MCF 10A (cell line): ENCODE results near the gene GRIK3. TPM values are rescaled to one million over a fixed set of nuclear protein-coding genes. Genes with fewer than 3 reads are reported as not detected.

Experiments
- BruUV-seq: library from RNA; stranded (reverse); fragments of 400-500 nt; replicated peaks from 2 replicates; lab custom pipeline; 2021; lab: Mats Ljungman, UMichigan
- CTCF ChIA-PET: fragments of 300-600 bp; sonication (Branson Sonifier 250); formaldehyde crosslinking; extraction: SDS; loops from one replicate; lab custom pipeline; 2021; ENCODE audit warnings: antibody characterized with exemption, inconsistent platforms; lab: Yijun Ruan, JAX
- POLR2A ChIA-PET: fragments of 300-600, 350-650 bp; sonication (Branson Sonifier 250); formaldehyde crosslinking; extraction: SDS; loops from one replicate; lab custom pipeline; 2020; ENCODE audit warnings: antibody characterized with exemption, inconsistent platforms; lab: Yijun Ruan, JAX
- DNase-seq: peaks from one replicate; pipeline ENCODE4 v3.0.0-alpha.2; 2018; ENCODE audit not compliant: unreplicated experiment
- H3K27ac Mint-ChIP-seq: one replicate; pipeline ENCODE4 v1.8.0; 2022; ENCODE audit warnings: mild to moderate bottlenecking, low read depth, mixed read lengths; ENCODE audit not compliant: unreplicated experiment
- H3K27me3 Mint-ChIP-seq: one replicate; pipeline ENCODE4 v1.8.0; 2022; ENCODE audit warnings: mixed read lengths; ENCODE audit not compliant: insufficient read depth, unreplicated experiment
- H3K36me3 Mint-ChIP-seq: one replicate; pipeline ENCODE4 v1.8.0; 2022; ENCODE audit warnings: mild to moderate bottlenecking, moderate library complexity, mixed read lengths; ENCODE audit not compliant: insufficient read depth, unreplicated experiment
- H3K4me1 Mint-ChIP-seq: one replicate; pipeline ENCODE4 v1.8.0; 2022; ENCODE audit warnings: mixed read lengths; ENCODE audit not compliant: insufficient read depth, unreplicated experiment
- H3K4me3 Mint-ChIP-seq: one replicate; pipeline ENCODE4 v1.8.0; 2022; ENCODE audit warnings: mild to moderate bottlenecking, moderate library complexity, mixed read lengths; ENCODE audit not compliant: unreplicated experiment
- H3K9me3 Mint-ChIP-seq: one replicate; pipeline ENCODE4 v1.8.0; 2022; ENCODE audit warnings: mixed read lengths; ENCODE audit not compliant: unreplicated experiment
- intact Hi-C: fragments of 100-400 bp; cut with micrococcal nuclease; formaldehyde crosslinking; loops from 2 replicates; pipeline ENCODE4 v1.14.1; 2022
- total RNA-seq: library from RNA; stranded (reverse); gene quantifications from 2 replicates; pipeline ENCODE4 v1.2.3, GENCODE V29; 2022
- TF ChIP-seq, protein P1 (sequence below): fragments of 200-600 bp; IDR thresholded peaks from one replicate; pipeline ENCODE4 v1.8.0; 2022; ENCODE audit warnings: antibody characterized with exemption, mild to moderate bottlenecking; ENCODE audit not compliant: unreplicated experiment

GRIK3 gene
- total RNA-seq, 1 experiment from 2014 or later: not detected

DNA sequence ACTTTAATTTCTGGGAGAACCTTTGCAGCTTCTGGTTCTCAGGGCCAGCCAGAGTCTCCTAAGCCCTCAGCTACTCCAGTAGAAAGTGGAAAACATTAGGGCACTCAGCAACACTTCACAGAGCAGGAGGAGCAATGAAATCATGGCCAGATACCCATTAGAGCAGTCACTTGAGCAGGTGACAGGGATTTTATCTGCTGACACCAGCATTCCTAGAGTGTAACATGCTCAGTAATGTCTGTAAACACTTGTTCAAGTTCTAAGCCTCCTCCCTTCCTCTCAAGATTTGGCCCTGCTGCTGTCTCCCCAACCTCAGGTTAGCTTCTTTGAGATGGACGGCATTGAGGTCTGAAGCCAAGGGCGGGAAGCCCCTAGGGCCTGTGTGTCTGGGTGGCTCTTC is 218.0 kb downstream of the GRIK3 start:
- ChIA-PET CTCF (no interaction called here), POLR2A (no interaction called here)
- Mint-ChIP-seq H3K4me1 (no peaks in the 10 kb centered on the region), H3K36me3 (no peaks in the 10 kb centered on the region), H3K27ac (no peak overlapping the region), H3K4me3 (no peak overlapping the region), H3K27me3 (peaks cover 25% of the 10 kb centered on the region), H3K9me3 (no peaks in the 10 kb centered on the region)
- no peak for DNase-seq
- TF ChIP-seq, protein P1, sequence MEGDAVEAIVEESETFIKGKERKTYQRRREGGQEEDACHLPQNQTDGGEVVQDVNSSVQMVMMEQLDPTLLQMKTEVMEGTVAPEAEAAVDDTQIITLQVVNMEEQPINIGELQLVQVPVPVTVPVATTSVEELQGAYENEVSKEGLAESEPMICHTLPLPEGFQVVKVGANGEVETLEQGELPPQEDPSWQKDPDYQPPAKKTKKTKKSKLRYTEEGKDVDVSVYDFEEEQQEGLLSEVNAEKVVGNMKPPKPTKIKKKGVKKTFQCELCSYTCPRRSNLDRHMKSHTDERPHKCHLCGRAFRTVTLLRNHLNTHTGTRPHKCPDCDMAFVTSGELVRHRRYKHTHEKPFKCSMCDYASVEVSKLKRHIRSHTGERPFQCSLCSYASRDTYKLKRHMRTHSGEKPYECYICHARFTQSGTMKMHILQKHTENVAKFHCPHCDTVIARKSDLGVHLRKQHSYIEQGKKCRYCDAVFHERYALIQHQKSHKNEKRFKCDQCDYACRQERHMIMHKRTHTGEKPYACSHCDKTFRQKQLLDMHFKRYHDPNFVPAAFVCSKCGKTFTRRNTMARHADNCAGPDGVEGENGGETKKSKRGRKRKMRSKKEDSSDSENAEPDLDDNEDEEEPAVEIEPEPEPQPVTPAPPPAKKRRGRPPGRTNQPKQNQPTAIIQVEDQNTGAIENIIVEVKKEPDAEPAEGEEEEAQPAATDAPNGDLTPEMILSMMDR: no peak
- BruUV-seq: no TSS peak
- intact Hi-C loops: no loop called here

DNA sequence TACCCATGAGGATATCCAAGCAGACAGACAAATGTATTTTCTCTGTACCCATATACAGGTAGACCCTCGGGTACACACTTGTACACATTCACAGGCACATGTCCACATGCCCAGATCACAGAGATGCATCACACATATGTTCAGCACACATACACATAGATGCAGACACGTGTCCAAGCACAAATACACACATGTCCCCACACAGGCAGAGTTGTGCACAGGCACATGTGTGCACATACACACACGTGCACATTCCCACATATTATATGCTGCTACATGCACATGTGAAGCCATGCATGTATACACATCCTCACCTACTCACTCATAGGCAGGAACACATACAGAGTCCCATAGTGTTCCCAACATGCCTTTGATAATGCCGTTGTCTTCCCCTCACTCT is 219.5 kb downstream of the GRIK3 start:
- no peak overlapping the region for H3K27ac Mint-ChIP-seq
- TF ChIP-seq, protein P1: no peak
- intact Hi-C loops: no loop called here
- H3K4me3 Mint-ChIP-seq: no peak overlapping the region
- no TSS peak for BruUV-seq
- ChIA-PET CTCF (no interaction called here), POLR2A (no interaction called here)
- H3K4me1 Mint-ChIP-seq: no peaks in the 10 kb centered on the region
- H3K9me3 Mint-ChIP-seq: no peaks in the 10 kb centered on the region
- H3K36me3 Mint-ChIP-seq: no peaks in the 10 kb centered on the region
- H3K27me3 Mint-ChIP-seq: peaks cover 14% of the 10 kb centered on the region
- DNase-seq: no peak

DNA sequence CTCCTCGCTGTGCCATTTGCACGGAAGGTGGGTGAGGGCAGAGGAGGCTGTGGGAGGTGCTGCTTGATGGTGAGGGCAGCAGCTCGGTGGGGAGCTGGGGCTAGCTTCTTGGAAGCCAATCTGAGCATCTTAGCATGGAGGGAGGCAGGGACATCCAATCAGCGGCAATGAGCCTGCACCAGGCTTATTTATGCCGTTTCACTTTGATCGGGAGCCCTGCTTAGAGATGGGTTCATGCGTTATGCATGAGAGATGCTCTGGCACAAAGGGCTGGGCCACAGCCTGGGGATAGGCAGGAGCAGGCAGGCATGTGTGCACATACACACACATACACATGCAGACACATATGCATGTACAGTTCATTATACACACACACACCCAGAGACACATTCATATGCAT is 220.2 kb downstream of the GRIK3 start:
- H3K4me3 Mint-ChIP-seq: no peak overlapping the region
- DNase-seq: no peak
- H3K9me3 Mint-ChIP-seq: peaks cover 3% of the 10 kb centered on the region
- H3K27ac Mint-ChIP-seq: no peak overlapping the region
- no TSS peak for BruUV-seq
- intact Hi-C loops: no loop called here
- H3K27me3 Mint-ChIP-seq: peaks cover 21% of the 10 kb centered on the region
- H3K4me1 Mint-ChIP-seq: no peaks in the 10 kb centered on the region
- TF ChIP-seq, protein P1: no peak
- POLR2A ChIA-PET: no interaction called here
- CTCF ChIA-PET: no interaction called here
- no peaks in the 10 kb centered on the region for H3K36me3 Mint-ChIP-seq

DNA sequence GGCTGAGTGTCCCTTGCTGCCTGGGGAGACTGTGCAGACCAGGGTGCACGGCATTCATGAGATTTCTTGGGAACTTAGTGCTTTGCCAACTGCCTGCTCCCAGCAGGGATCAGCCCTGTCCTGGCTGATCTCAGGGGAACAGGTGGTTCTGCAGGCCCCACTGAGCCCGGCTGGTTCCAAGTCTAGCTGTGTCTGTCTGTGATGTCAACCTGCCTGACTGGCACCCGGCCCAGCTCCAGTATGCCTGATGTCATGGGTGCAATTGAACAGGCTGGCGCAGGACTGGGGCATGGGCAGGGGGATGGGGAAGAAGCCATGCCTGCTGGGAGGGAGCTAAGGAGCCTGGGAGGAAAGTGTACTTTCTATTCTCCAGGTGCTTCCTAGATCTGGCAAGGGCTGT is 227.1 kb downstream of the GRIK3 start:
- Mint-ChIP-seq H3K27me3 (peaks cover 32% of the 10 kb centered on the region), H3K9me3 (peaks cover 7% of the 10 kb centered on the region), H3K36me3 (no peaks in the 10 kb centered on the region), H3K27ac (no peak overlapping the region), H3K4me1 (no peaks in the 10 kb centered on the region), H3K4me3 (no peak overlapping the region)
- CTCF ChIA-PET: interaction anchor here (0.5 kb wide), 1 partner anchor 229 kb away, joined by 3 read pairs; no protein-coding TSS in a partner anchor
- POLR2A ChIA-PET: interaction anchor here (0.6 kb wide), 1 partner anchor 562 kb away, joined by 3 read pairs; no protein-coding TSS in a partner anchor
- BruUV-seq: no TSS peak
- TF ChIP-seq, protein P1: no peak
- DNase-seq: no peak
- intact Hi-C loops: no loop called here
